Fibroblast of the aortic adventitia (primary cell): Measurements from ENCODE around the gene SAMD9L. TPM values are rescaled to one million over a fixed set of nuclear protein-coding genes. Genes with fewer than 3 reads are reported as not detected.

Source experiments
- DNase-seq: peaks from one replicate; pipeline ENCODE4 v3.0.0-alpha.2; 2010; ENCODE audit warnings: low read depth
- H3K4me3 ChIP-seq: 2 replicates; pipeline ENCODE4 v1.5.1; 2011; ENCODE audit warnings: low read depth, mild to moderate bottlenecking, control low read depth, low read length, moderate library complexity
- total RNA-seq: library from RNA; depleted of rRNA; stranded (reverse); fragments of >200 nt; gene quantifications from 2 replicates; pipeline ENCODE4 v1.2.3, GENCODE V29; 2012; ENCODE audit warnings: low replicate concordance
- TF ChIP-seq, protein P1 (sequence below): IDR thresholded peaks from 2 replicates; pipeline ENCODE4 v1.5.1; 2011; ENCODE audit warnings: mild to moderate bottlenecking, low read length, control low read depth, inconsistent platforms; ENCODE audit not compliant: insufficient read depth

SAMD9L gene
- total RNA-seq, result 22.6 and 39.4 TPM in 2 replicates

GRCh38 chr7:93148144-93148543 lies at the start of gene SAMD9L:
SAMD9L (minus strand) TSS chr7:93148385; CDS start chr7:93135971, 12,414 bp downstream.
- DNase-seq, result peak; percentile 47
- peak within 1 kb of the TSS; percentile 69 for H3K4me3 ChIP-seq
- TF ChIP-seq, protein P1, sequence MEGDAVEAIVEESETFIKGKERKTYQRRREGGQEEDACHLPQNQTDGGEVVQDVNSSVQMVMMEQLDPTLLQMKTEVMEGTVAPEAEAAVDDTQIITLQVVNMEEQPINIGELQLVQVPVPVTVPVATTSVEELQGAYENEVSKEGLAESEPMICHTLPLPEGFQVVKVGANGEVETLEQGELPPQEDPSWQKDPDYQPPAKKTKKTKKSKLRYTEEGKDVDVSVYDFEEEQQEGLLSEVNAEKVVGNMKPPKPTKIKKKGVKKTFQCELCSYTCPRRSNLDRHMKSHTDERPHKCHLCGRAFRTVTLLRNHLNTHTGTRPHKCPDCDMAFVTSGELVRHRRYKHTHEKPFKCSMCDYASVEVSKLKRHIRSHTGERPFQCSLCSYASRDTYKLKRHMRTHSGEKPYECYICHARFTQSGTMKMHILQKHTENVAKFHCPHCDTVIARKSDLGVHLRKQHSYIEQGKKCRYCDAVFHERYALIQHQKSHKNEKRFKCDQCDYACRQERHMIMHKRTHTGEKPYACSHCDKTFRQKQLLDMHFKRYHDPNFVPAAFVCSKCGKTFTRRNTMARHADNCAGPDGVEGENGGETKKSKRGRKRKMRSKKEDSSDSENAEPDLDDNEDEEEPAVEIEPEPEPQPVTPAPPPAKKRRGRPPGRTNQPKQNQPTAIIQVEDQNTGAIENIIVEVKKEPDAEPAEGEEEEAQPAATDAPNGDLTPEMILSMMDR, result no peak

DNA sequence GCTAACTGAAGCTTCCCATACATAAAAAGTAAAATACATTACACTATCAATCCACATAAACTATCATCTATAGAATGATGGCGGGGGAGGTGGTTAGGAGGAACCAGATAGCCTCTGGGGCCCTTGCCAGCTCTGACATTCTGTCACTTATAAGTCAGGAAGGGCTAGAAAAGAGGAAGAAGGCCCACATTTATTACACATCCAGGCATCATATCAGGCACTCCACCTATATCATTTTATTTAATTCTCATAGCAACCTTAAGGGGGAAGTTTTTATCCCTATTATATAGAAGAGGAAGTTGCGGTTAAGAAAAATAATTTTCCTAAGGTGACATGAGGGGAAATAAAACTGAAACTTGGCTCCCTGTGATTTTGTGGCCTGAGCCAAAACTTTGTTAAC lies 48.2 kb upstream of the SAMD9L start:
- H3K4me3 ChIP-seq, result no peak overlapping the region
- no peak for DNase-seq

DNA sequence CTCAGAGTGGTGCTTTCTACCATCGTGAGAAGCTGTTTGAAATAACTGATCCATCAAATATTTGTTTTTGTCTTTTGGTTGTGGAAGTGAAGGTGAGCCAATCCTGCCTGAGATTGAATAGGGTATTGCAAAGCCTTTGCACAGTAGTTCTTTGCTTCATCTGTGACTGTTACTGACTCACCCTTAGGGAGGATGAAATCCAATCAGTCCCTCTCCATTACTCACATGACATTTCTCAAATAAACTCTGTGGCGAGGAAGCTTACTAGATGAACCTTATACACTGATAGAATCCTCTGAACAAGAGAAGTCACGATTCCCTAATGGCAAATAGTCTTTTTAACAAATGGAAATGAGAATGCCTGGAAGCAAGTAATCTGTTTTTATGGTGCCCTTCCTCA lies 46.2 kb upstream of the SAMD9L start:
- TF ChIP-seq, protein P1, result no peak
- peak; percentile 27 for DNase-seq
- H3K4me3 ChIP-seq, result no peak overlapping the region

More for the DNA sequence above, 48.2 kb upstream of the SAMD9L start:
- TF ChIP-seq, protein P1, result no peak

- H3K4me3 ChIP-seq, result no peak overlapping the region
- TF ChIP-seq, protein P1, result no peak
- no peak for DNase-seq
These were observed 40.9 kb upstream of the SAMD9L start for GRCh38 chr7:93188870-93189634.

- H3K4me3 ChIP-seq, result no peak overlapping the region
- TF ChIP-seq, protein P1, result no peak
- DNase-seq, result peak; percentile 53
These were observed 37.3 kb upstream of the SAMD9L start for GRCh38 chr7:93185303-93186027.

GRCh38 chr7:93179173-93179572 lies 31.0 kb upstream of the SAMD9L start:
- H3K4me3 ChIP-seq, result no peak overlapping the region
- TF ChIP-seq, protein P1, result no peak
- no peak for DNase-seq
